CD4-positive, CD25-positive, alpha-beta regulatory T cell (primary cell): Measurements from ENCODE around the gene ARHGAP21. TPM values are rescaled to one million over a fixed set of nuclear protein-coding genes. Genes with fewer than 3 reads are reported as not detected.
A peak's percentile ranks its signal among the peaks of the same experiment; 100 is the strongest.

Source experiments
- ATAC-seq, 2 donors: fragments of 150-1000 bp; cut with Tn5 transposase; one replicate each; pipeline ENCODE4 v1.10.0; 2021; ENCODE audit warnings: low read depth in 2 of 2, moderate number of reproducible peaks in 2 of 2, moderate library complexity in 1 of 2
- DNase-seq, 3 donors: peaks; one replicate each; pipeline versions ENCODE4 v3.0.0 to v3.0.0-alpha.2; 2012 to 2022; ENCODE audit warnings: mixed read lengths in 1 of 3
- H3K27ac ChIP-seq: one replicate; pipeline ENCODE4 v1.7.0; 2013; ENCODE audit warnings: mild to moderate bottlenecking, low read length; ENCODE audit not compliant: insufficient read depth, poor library complexity, severe bottlenecking
- H3K27me3 ChIP-seq: one replicate; pipeline ENCODE4 v1.7.0; 2013; ENCODE audit warnings: low read length; ENCODE audit not compliant: control insufficient read depth, insufficient read depth
- H3K36me3 ChIP-seq: one replicate; pipeline ENCODE4 v1.7.0; 2013; ENCODE audit warnings: mild to moderate bottlenecking, low read length, moderate library complexity; ENCODE audit not compliant: control insufficient read depth, insufficient read depth
- H3K4me1 ChIP-seq: 2 replicates; pipeline ENCODE4 v1.7.0; 2013; ENCODE audit warnings: mild to moderate bottlenecking, low read length; ENCODE audit not compliant: insufficient read depth, control insufficient read depth, poor library complexity, severe bottlenecking
- H3K4me3 ChIP-seq: one replicate; pipeline ENCODE4 v1.7.0; 2013; ENCODE audit warnings: low read depth, mild to moderate bottlenecking, low read length, moderate library complexity
- H3K9me3 ChIP-seq, 2 experiments: 1 replicate in 1 of 2; 2 replicates in 1 of 2; pipeline ENCODE4 v1.7.0; 2013; ENCODE audit warnings: low read length in 2 of 2, mild to moderate bottlenecking in 1 of 2, moderate library complexity in 1 of 2; ENCODE audit not compliant: control insufficient read depth in 2 of 2
- H3K27ac Mint-ChIP-seq, 3 donors: one replicate each; pipeline ENCODE4 v1.8.0; 2020 to 2022; ENCODE audit warnings: mild to moderate bottlenecking in 3 of 3, mixed read lengths in 3 of 3, moderate library complexity in 2 of 3
- H3K27me3 Mint-ChIP-seq: one replicate; pipeline ENCODE4 v1.8.0; 2022; ENCODE audit warnings: mild to moderate bottlenecking, mixed read lengths
- H3K36me3 Mint-ChIP-seq: one replicate; pipeline ENCODE4 v1.8.0; 2020; ENCODE audit warnings: mixed read lengths
- H3K4me1 Mint-ChIP-seq, 4 donors: one replicate each; pipeline ENCODE4 v1.8.0; 2020 to 2022; ENCODE audit warnings: mixed read lengths in 4 of 4, mild to moderate bottlenecking in 1 of 4
- H3K4me3 Mint-ChIP-seq, 4 donors: one replicate each; pipeline ENCODE4 v1.8.0; 2020 to 2022; ENCODE audit warnings: mild to moderate bottlenecking in 4 of 4, mixed read lengths in 4 of 4, moderate library complexity in 3 of 4
- H3K9me3 Mint-ChIP-seq, 7 donors: one replicate each; pipeline ENCODE4 v1.8.0; 2020 to 2022; ENCODE audit warnings: mixed read lengths in 7 of 7, mild to moderate bottlenecking in 3 of 7, moderate library complexity in 2 of 7
- polyA plus RNA-seq, 4 donors: library from polyadenylated mRNA; unstranded; fragments of 300-500 nt; fragmentation: Illumina TruSeq; gene quantifications; one replicate each; pipeline ENCODE4 v1.2.3, GENCODE V29; 2021
- total RNA-seq: library from RNA; stranded (reverse); gene quantifications from one replicate; pipeline ENCODE4 v1.2.3, GENCODE V29; 2022

The ARHGAP21 gene
- total and polyA plus RNA-seq, 5 donors from 2014 or later: 4.1 to 53.0 (median 8.7) TPM

DNA sequence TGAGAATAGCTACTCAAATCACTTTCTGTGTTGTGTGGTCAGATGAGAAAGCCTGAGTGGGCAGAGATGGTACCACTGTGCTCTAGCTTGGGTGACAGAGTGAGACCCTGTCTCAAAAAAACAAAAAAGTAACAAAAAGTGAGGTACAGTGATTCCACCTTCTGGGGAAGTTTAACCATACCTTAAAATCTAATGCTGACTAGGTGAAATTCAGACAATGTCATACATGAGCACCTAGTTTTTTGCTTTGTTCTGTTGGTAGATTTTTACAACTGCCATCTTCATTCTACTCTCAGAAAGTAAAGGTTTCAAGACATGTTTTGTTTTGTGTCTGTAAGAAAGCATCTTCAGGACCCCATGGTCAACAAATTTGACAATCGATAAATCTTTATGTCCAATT is 144.2 kb downstream of the ARHGAP21 start:
- H3K4me3 ChIP-seq: no peak overlapping the region
- no peaks in the 10 kb centered on the region for H3K36me3 ChIP-seq
- peaks cover 0 to 2% (median 0%) of the 10 kb centered on the region in 7 donors for H3K9me3 Mint-ChIP-seq
- no peak for ATAC-seq
- H3K27me3 Mint-ChIP-seq: peaks cover 6% of the 10 kb centered on the region
- peaks cover 6% of the 10 kb centered on the region for H3K36me3 Mint-ChIP-seq
- no peaks in the 10 kb centered on the region for H3K4me1 ChIP-seq
- H3K27ac Mint-ChIP-seq: no peak overlapping the region
- DNase-seq: no peak
- H3K4me3 Mint-ChIP-seq: no peak overlapping the region
- peaks cover 4% of the 10 kb centered on the region for H3K27me3 ChIP-seq
- H3K27ac ChIP-seq: no peak overlapping the region
- H3K4me1 Mint-ChIP-seq: peaks cover 0 to 11% (median 2%) of the 10 kb centered on the region in 4 donors
- H3K9me3 ChIP-seq: no peaks in the 10 kb centered on the region

GRCh38 chr10:24575481-24576002 is 148.1 kb downstream of the ARHGAP21 start:
- no peaks in the 10 kb centered on the region for H3K9me3 ChIP-seq
- ATAC-seq (no peak), DNase-seq (no peak)
- Mint-ChIP-seq H3K4me1 (peaks cover 0 to 11% (median 2%) of the 10 kb centered on the region in 4 donors), H3K9me3 (no peaks in the 10 kb centered on the region), H3K36me3 (no peaks in the 10 kb centered on the region), H3K27me3 (peaks cover 21% of the 10 kb centered on the region), H3K27ac (no peak overlapping the region), H3K4me3 (no peak overlapping the region)
- no peaks in the 10 kb centered on the region for H3K4me1 ChIP-seq
- no peak overlapping the region for H3K4me3 ChIP-seq
- H3K27me3 ChIP-seq: peaks cover 4% of the 10 kb centered on the region
- H3K27ac ChIP-seq: no peak overlapping the region
- no peaks in the 10 kb centered on the region for H3K36me3 ChIP-seq

GRCh38 chr10:24574578-24575155 is 149.0 kb downstream of the ARHGAP21 start:
- no peak for ATAC-seq
- no peak overlapping the region for H3K27ac Mint-ChIP-seq
- DNase-seq: no peak
- peaks cover 3% of the 10 kb centered on the region for H3K36me3 Mint-ChIP-seq
- no peaks in the 10 kb centered on the region for H3K9me3 ChIP-seq
- H3K4me3 Mint-ChIP-seq: no peak overlapping the region
- no peaks in the 10 kb centered on the region for H3K4me1 ChIP-seq
- H3K27ac ChIP-seq: no peak overlapping the region
- H3K4me3 ChIP-seq: no peak overlapping the region
- peaks cover 21% of the 10 kb centered on the region for H3K27me3 Mint-ChIP-seq
- H3K36me3 ChIP-seq: no peaks in the 10 kb centered on the region
- peaks cover 4% of the 10 kb centered on the region for H3K27me3 ChIP-seq
- H3K9me3 Mint-ChIP-seq: no peaks in the 10 kb centered on the region
- peaks cover 0 to 11% (median 2%) of the 10 kb centered on the region in 4 donors for H3K4me1 Mint-ChIP-seq

DNA sequence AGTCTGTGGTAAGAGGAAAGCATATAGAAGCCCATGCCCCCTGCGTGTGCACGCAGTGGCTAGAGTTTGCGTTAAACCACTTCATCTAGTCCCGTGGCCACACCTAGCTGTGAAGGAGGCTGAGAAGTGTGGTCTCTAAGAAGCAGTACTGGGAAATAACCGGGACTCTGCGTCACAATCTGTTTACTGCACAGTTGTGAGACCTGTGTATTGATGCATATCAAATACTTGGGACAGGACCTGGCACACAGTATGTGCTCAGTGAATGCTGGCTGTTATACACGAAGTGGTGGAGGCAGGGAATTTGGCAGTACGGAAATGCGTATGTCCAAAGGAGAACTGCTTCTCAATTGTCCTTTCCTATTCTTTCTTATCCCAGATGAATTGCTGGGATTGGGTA is 149.5 kb downstream of the ARHGAP21 start:
- Mint-ChIP-seq H3K9me3 (no peaks in the 10 kb centered on the region), H3K36me3 (peaks cover 3% of the 10 kb centered on the region), H3K4me1 (peaks cover 0 to 11% (median 2%) of the 10 kb centered on the region in 4 donors), H3K27ac (no peak overlapping the region), H3K27me3 (peaks cover 21% of the 10 kb centered on the region), H3K4me3 (no peak overlapping the region)
- Histone ChIP-seq H3K4me1 (no peaks in the 10 kb centered on the region), H3K9me3 (no peaks in the 10 kb centered on the region), H3K27ac (no peak overlapping the region), H3K27me3 (peaks cover 4% of the 10 kb centered on the region), H3K36me3 (no peaks in the 10 kb centered on the region), H3K4me3 (no peak overlapping the region)
- DNase-seq (no peak), ATAC-seq (no peak)

GRCh38 chr10:24571870-24572450 is 151.7 kb downstream of the ARHGAP21 start:
- Histone ChIP-seq H3K36me3 (no peaks in the 10 kb centered on the region), H3K27ac (no peak overlapping the region), H3K4me3 (no peak overlapping the region), H3K9me3 (no peaks in the 10 kb centered on the region), H3K4me1 (no peaks in the 10 kb centered on the region), H3K27me3 (peaks cover 1% of the 10 kb centered on the region)
- peaks cover 0 to 10% (median 2%) of the 10 kb centered on the region in 4 donors for H3K4me1 Mint-ChIP-seq
- H3K27me3 Mint-ChIP-seq: peaks cover 28% of the 10 kb centered on the region
- H3K27ac Mint-ChIP-seq: peak overlapping the region in 1 of 3 donors; percentile 36
- no peak overlapping the region for H3K4me3 Mint-ChIP-seq
- peaks cover 3% of the 10 kb centered on the region for H3K36me3 Mint-ChIP-seq
- no peak for ATAC-seq
- H3K9me3 Mint-ChIP-seq: peaks cover 0 to 2% (median 0%) of the 10 kb centered on the region in 7 donors
- no peak for DNase-seq

DNA sequence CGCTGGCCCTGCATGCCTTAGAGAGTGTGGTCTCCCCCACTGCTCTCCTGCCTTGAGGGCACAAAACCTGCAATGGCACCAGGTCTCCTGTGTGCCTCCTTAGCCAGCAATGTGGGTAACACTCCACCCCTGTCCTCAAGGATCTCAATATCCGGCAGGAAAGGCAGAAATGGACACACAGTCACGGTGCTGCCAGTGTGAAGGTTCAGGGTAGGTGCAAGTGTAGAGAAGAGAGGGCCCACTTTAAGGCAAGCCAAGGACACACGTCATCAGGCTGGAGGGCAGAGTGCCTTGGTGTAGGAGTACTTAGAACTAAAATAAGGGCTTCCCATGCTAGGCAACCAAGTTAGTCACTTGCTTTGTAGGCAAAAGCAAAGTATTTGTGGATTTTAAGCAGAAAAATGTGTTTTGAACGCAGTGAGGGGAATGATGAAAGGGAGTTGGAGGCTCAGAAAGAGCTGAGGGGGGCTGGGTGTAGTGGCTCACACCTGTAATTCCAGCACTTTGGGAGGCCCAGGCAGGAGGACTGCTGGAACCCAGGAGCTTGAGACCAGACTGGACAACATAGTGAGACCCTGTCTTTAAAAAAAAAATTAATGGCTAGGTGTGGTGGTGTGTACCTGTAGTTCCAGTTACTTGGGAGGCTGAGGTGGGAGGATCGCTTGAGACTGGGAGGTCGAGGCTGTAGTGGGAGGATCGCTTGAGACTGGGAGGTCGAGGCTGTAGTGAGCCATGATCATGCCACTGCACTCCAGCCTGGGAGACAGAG is 152.8 kb downstream of the ARHGAP21 start:
- Histone ChIP-seq H3K4me3 (no peak overlapping the region), H3K27me3 (no peaks in the 10 kb centered on the region), H3K9me3 (no peaks in the 10 kb centered on the region), H3K36me3 (no peaks in the 10 kb centered on the region), H3K4me1 (no peaks in the 10 kb centered on the region), H3K27ac (no peak overlapping the region)
- ATAC-seq (no peak), DNase-seq (no peak)
- peaks cover 0 to 5% (median 2%) of the 10 kb centered on the region in 4 donors for H3K4me1 Mint-ChIP-seq
- no peak overlapping the region for H3K4me3 Mint-ChIP-seq
- peak overlapping the region in 2 of 3 donors; percentile 64 to 81 for H3K27ac Mint-ChIP-seq
- H3K9me3 Mint-ChIP-seq: peaks cover 0 to 2% (median 0%) of the 10 kb centered on the region in 7 donors
- H3K36me3 Mint-ChIP-seq: peaks cover 3% of the 10 kb centered on the region
- peaks cover 28% of the 10 kb centered on the region for H3K27me3 Mint-ChIP-seq

DNA sequence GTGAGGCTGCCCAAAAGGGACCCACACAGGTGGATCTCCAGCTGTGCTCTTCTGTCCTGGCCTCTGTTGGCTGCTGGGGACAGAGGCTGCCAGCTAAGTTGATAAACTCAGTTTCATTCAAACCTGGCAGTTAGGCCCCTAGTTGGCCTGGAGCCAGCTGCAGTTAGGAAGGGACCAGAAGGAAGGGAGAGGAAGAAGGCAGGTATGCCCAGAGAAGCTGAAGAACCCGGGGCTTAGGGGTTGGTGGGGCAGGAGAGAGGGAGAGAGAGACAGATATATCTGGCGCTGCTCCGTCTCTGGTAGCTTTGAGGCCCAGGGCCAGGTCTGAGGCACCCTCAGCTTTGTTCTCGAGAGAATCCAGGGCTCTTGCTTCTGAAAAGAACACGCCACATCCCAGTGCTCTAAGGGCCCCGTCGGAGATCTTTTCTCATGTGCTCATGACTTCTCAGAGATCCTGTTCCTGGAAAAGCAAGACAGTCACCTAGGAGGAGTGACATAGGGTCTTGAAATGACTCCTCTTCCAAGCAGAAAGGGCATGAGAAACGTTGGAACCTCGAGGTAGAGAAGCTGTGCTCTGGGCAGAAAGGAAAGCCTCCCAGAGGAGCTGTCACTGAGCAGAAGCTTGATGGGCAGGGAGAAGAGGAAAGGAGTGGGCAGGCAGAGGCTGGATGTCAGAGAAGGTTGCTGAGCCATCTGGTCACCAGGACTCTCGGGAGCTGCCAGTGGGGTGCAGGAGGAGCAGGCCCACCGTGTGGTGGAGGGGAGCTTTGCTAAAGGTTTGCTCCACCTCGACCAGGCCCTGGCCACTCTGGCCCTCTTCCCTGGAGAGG is 153.6 kb downstream of the ARHGAP21 start:
- DNase-seq: no peak
- Mint-ChIP-seq H3K4me1 (no peaks in the 10 kb centered on the region), H3K27ac (peak overlapping the region in 1 of 3 donors; percentile 64), H3K27me3 (peaks cover 24% of the 10 kb centered on the region), H3K36me3 (peaks cover 3% of the 10 kb centered on the region), H3K9me3 (peaks cover 0 to 2% (median 0%) of the 10 kb centered on the region in 7 donors), H3K4me3 (no peak overlapping the region)
- H3K4me1 ChIP-seq: no peaks in the 10 kb centered on the region
- no peaks in the 10 kb centered on the region for H3K36me3 ChIP-seq
- H3K27me3 ChIP-seq: no peaks in the 10 kb centered on the region
- ATAC-seq: no peak
- no peaks in the 10 kb centered on the region for H3K9me3 ChIP-seq
- no peak overlapping the region for H3K4me3 ChIP-seq
- no peak overlapping the region for H3K27ac ChIP-seq
